ENCODE data around the gene ZNF680. TPM values are rescaled to one million over a fixed set of nuclear protein-coding genes. Genes with fewer than 3 reads are reported as not detected.

Gene ZNF680
- total RNA-seq, 2 experiments from 2014 or later, result 48.4 to 62.6 TPM

DNA sequence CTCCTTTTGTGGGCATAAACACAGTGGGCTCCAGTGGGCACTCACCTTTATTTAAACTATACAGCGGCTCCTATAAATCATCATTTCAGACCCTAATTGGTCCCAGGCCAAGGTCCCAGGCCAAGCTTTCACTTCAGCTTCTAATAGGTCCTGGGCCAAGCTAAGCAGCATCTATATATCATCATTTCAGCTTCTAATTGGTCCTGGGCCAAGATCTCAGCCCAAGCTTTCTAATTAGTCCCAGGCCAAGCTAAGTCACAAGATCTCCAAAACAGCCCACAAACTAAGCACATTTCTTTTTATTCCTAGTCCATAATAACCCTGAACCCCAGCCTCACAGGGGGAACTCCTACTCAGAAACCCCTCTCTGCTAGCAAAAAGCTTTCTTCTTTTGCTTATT is 47.1 kb downstream of the ZNF680 start:
- ChIA-PET CTCF (ENCODE audit: unreplicated experiment) (no interaction called here), POLR2A (interaction anchor here (0.6 to 2.8 kb wide), 3 partner anchors 9 to 197 kb away, joined by 3 to 18 read pairs (median 4); no protein-coding TSS in a partner anchor)
- Histone ChIP-seq H3K79me2 (ENCODE audit: insufficient read depth, low read depth, low read length) (peaks cover 73% of the 10 kb centered on the region), H3K4me2 (ENCODE audit: low read length) (no peak overlapping the region), H3K4me3 (ENCODE audit: low read depth, low read length, poor library complexity, severe bottlenecking) (no peak overlapping the region), H3K9me2 (ENCODE audit: insufficient read depth, low read length) (no peaks in the 10 kb centered on the region), H3K4me1 (ENCODE audit: insufficient read depth, low read length, poor library complexity, severe bottlenecking) (no peaks in the 10 kb centered on the region), H3K27ac (ENCODE audit: low read depth, low read length, poor library complexity, severe bottlenecking) (no peak overlapping the region), H3K36me3 (ENCODE audit: insufficient read depth, low read length) (peaks cover 95% of the 10 kb centered on the region), H2AFZ (ENCODE audit: low read length) (no peak overlapping the region), H4K20me1 (ENCODE audit: insufficient read depth, low read length) (no peaks in the 10 kb centered on the region), H3K9me3 (ENCODE audit: low read length) (peaks cover 82% of the 10 kb centered on the region)
- intact Hi-C loops (cut with micrococcal nuclease; ENCODE audit: unreplicated experiment), result loop anchor here (5.0 to 10.0 kb wide), 2 partner anchors 37 to 191 kb away; no protein-coding TSS in a partner anchor
- TF ChIP-seq EZH2phosphoT487 (IDR thresholded peaks at IDR 0.05; ENCODE audit: borderline replicate concordance, low read depth, low read length), result no peak
- TF ChIP-seq, protein P1, sequence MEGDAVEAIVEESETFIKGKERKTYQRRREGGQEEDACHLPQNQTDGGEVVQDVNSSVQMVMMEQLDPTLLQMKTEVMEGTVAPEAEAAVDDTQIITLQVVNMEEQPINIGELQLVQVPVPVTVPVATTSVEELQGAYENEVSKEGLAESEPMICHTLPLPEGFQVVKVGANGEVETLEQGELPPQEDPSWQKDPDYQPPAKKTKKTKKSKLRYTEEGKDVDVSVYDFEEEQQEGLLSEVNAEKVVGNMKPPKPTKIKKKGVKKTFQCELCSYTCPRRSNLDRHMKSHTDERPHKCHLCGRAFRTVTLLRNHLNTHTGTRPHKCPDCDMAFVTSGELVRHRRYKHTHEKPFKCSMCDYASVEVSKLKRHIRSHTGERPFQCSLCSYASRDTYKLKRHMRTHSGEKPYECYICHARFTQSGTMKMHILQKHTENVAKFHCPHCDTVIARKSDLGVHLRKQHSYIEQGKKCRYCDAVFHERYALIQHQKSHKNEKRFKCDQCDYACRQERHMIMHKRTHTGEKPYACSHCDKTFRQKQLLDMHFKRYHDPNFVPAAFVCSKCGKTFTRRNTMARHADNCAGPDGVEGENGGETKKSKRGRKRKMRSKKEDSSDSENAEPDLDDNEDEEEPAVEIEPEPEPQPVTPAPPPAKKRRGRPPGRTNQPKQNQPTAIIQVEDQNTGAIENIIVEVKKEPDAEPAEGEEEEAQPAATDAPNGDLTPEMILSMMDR (conservative IDR thresholded peaks at IDR 0.05; ENCODE audit: low read length), result no peak
- no TSS peak for BruUV-seq (replicated peaks)
- DNase-seq (ENCODE audit: low spot score), result no peak

DNA sequence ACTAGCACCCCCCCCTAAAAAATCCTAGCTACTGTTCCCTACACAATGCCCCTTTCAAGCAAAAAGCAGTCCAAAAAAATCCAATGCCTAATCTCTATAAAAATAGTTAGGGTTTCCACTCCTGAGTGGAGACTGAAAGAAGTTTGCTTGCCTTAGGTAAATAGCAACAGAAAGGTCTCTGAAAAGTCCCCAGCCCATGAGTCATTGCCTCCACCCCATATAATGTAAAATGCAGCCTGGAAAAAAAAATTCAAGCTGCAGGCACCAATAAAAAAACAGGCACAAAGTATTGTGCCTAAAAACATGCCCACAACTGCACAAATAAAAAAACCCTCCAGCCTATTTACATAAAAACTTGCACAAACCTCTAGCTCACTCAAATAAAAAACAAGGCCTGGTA is 47.5 kb downstream of the ZNF680 start:
- no peaks in the 10 kb centered on the region for H3K4me1 ChIP-seq (ENCODE audit: insufficient read depth, low read length, poor library complexity, severe bottlenecking)
- H3K9me2 ChIP-seq (ENCODE audit: insufficient read depth, low read length), result no peaks in the 10 kb centered on the region
- H3K9me3 ChIP-seq (ENCODE audit: low read length), result peaks cover 78% of the 10 kb centered on the region
- H3K79me2 ChIP-seq (ENCODE audit: insufficient read depth, low read depth, low read length), result peaks cover 71% of the 10 kb centered on the region
- H3K36me3 ChIP-seq (ENCODE audit: insufficient read depth, low read length), result peaks cover 93% of the 10 kb centered on the region
- POLR2A ChIA-PET, result interaction anchor here (1.3 to 2.8 kb wide), 3 partner anchors 10 to 15 kb away, joined by 3 to 18 read pairs (median 8); no protein-coding TSS in a partner anchor
- H3K4me3 ChIP-seq (ENCODE audit: low read depth, low read length, poor library complexity, severe bottlenecking), result no peak overlapping the region
- BruUV-seq (replicated peaks), result no TSS peak
- no peak for TF ChIP-seq EZH2phosphoT487 (IDR thresholded peaks at IDR 0.05; ENCODE audit: borderline replicate concordance, low read depth, low read length)
- TF ChIP-seq, protein P1 (conservative IDR thresholded peaks at IDR 0.05; ENCODE audit: low read length), result no peak
- H3K4me2 ChIP-seq (ENCODE audit: low read length), result no peak overlapping the region
- DNase-seq (ENCODE audit: low spot score), result no peak
- intact Hi-C loops (cut with micrococcal nuclease; ENCODE audit: unreplicated experiment), result loop anchor here (5.0 to 10.0 kb wide), 2 partner anchors 37 to 191 kb away; no protein-coding TSS in a partner anchor
- H3K27ac ChIP-seq (ENCODE audit: low read depth, low read length, poor library complexity, severe bottlenecking), result no peak overlapping the region
- no peaks in the 10 kb centered on the region for H4K20me1 ChIP-seq (ENCODE audit: insufficient read depth, low read length)
- no peak overlapping the region for H2AFZ ChIP-seq (ENCODE audit: low read length)
- CTCF ChIA-PET (ENCODE audit: unreplicated experiment), result no interaction called here

- Histone ChIP-seq H4K20me1 (ENCODE audit: insufficient read depth, low read length) (no peaks in the 10 kb centered on the region), H3K9me2 (ENCODE audit: insufficient read depth, low read length) (no peaks in the 10 kb centered on the region), H3K36me3 (ENCODE audit: insufficient read depth, low read length) (peaks cover 79% of the 10 kb centered on the region), H3K27ac (ENCODE audit: low read depth, low read length, poor library complexity, severe bottlenecking) (no peak overlapping the region), H3K4me3 (ENCODE audit: low read depth, low read length, poor library complexity, severe bottlenecking) (no peak overlapping the region), H3K4me1 (ENCODE audit: insufficient read depth, low read length, poor library complexity, severe bottlenecking) (peaks cover 12% of the 10 kb centered on the region), H3K79me2 (ENCODE audit: insufficient read depth, low read depth, low read length) (peaks cover 25% of the 10 kb centered on the region; the same call in 1 of the 2 replicates), H3K4me2 (ENCODE audit: low read length) (no peak overlapping the region), H3K9me3 (ENCODE audit: low read length) (peaks cover 63% of the 10 kb centered on the region), H2AFZ (ENCODE audit: low read length) (no peak overlapping the region)
- TF ChIP-seq EZH2phosphoT487 (IDR thresholded peaks at IDR 0.05; ENCODE audit: borderline replicate concordance, low read depth, low read length), result no peak
- TF ChIP-seq, protein P1 (conservative IDR thresholded peaks at IDR 0.05; ENCODE audit: low read length), result no peak
- ChIA-PET CTCF (ENCODE audit: unreplicated experiment) (no interaction called here), POLR2A (interaction anchor here (0.6 to 1.1 kb wide), 3 partner anchors 27 to 320 kb away, joined by 3 read pairs; no protein-coding TSS in a partner anchor)
- no peak for DNase-seq (ENCODE audit: low spot score)
- intact Hi-C loops (cut with micrococcal nuclease; ENCODE audit: unreplicated experiment), result no loop called here
- BruUV-seq (replicated peaks), result TSS peak; percentile 35
Measured at GRCh38 chr7:64509583-64509982, 53.3 kb downstream of the ZNF680 start.
